Activated T-helper 1 cell treated with anti-CD3 and anti-CD28 coated beads, Interleukin-2, amount 50 U/mL, for 16 hours (primary cell): ENCODE results near the gene SKIL.

Experiments
- DNase-seq, 2 donors: peaks; one replicate each; pipeline ENCODE4 v3.0.0-alpha.2; 2020; ENCODE audit warnings: low read depth in 1 of 2, low spot score in 1 of 2

Gene SKIL

GRCh38 chr3:170346481-170347392 is 10.8 kb upstream of the SKIL start:
- DNase-seq, result no peak

- no peak for DNase-seq
These were observed 6.8 kb upstream of the SKIL start for GRCh38 chr3:170350515-170351413.

GRCh38 chr3:170352936-170353335 is 4.6 kb upstream of the SKIL start:
- DNase-seq, result no peak

- DNase-seq, result no peak
These were observed 4.0 kb upstream of the SKIL start for GRCh38 chr3:170353485-170353884.

GRCh38 chr3:170354760-170355159 is 2.8 kb upstream of the SKIL start:
- no peak for DNase-seq

- no peak for DNase-seq
These were observed 1.5 kb upstream of the SKIL start for GRCh38 chr3:170355738-170356595.

- peak; percentile 23 to 46 for DNase-seq
These were observed 829 bp upstream of the SKIL start for GRCh38 chr3:170356596-170357175.

GRCh38 chr3:170358042-170359010 is 811 bp downstream of the SKIL start:
- peak; percentile 51 to 64 for DNase-seq

- no peak for DNase-seq
These were observed 1.7 kb downstream of the SKIL start for GRCh38 chr3:170359178-170359704.

- no peak for DNase-seq
These were observed 3.0 kb downstream of the SKIL start for GRCh38 chr3:170360466-170360865.

- no peak for DNase-seq
These were observed 3.4 kb downstream of the SKIL start for GRCh38 chr3:170360916-170361315.

GRCh38 chr3:170361711-170362110 is 4.2 kb downstream of the SKIL start:
- DNase-seq, result no peak

- no peak for DNase-seq
These were observed 6.0 kb downstream of the SKIL start for GRCh38 chr3:170363471-170363994.

GRCh38 chr3:170364965-170365364 is 7.5 kb downstream of the SKIL start:
- DNase-seq, result no peak

GRCh38 chr3:170367797-170368196 is 10.3 kb downstream of the SKIL start:
- DNase-seq, result no peak

- DNase-seq, result no peak
These were observed 11.4 kb downstream of the SKIL start for GRCh38 chr3:170368921-170369320.

- DNase-seq, result no peak
These were observed 14.8 kb downstream of the SKIL start for GRCh38 chr3:170372190-170372879.

- no peak for DNase-seq
These were observed 26.1 kb downstream of the SKIL start for GRCh38 chr3:170383567-170383966.
